ENCODE results near the gene SPA17.
A peak's percentile ranks its signal among the peaks of the same experiment; 100 is the strongest.

The SPA17 gene

GRCh38 chr11:124640666-124641065, 33.0 kb upstream of the SPA17 start:
- Histone ChIP-seq H3K27me3 (ENCODE audit: control insufficient read depth in 3 of 3, insufficient read depth in 3 of 3, low read depth in 1 of 3, low read length in 3 of 3) (no peaks in the 10 kb centered on the region), H3K4me1 (ENCODE audit: control insufficient read depth in 2 of 2, insufficient read depth in 1 of 2, low read depth in 1 of 2, low read length in 2 of 2) (peaks cover 0 to 5% of the 10 kb centered on the region in 2 donors), H3K4me3 (ENCODE audit: low read length in 2 of 2) (no peak overlapping the region), H3K79me1 (ENCODE audit: low read depth, low read length) (no peaks in the 10 kb centered on the region), H2BK15ac (ENCODE audit: low read length) (no peak overlapping the region), H3K23ac (ENCODE audit: low read depth, low read length, poor library complexity) (no peak overlapping the region), H3K9me3 (replicated peaks in 1 of 2; ENCODE audit: control insufficient read depth in 2 of 2, insufficient read depth in 1 of 2, low read depth in 1 of 2, low read length in 2 of 2) (peaks cover 4 to 6% of the 10 kb centered on the region in 2 donors), H2AK5ac (ENCODE audit: low read depth, low read length) (no peak overlapping the region), H3K4ac (ENCODE audit: low read length) (no peak overlapping the region), H3K4me2 (ENCODE audit: insufficient read depth, low read length, poor library complexity, severe bottlenecking) (no peak overlapping the region), H3K9ac (ENCODE audit: low read depth, low read length, poor library complexity) (no peak overlapping the region), H2AFZ (ENCODE audit: low read length) (no peak overlapping the region), H4K91ac (ENCODE audit: low read depth, low read length, poor library complexity) (no peak overlapping the region), H4K8ac (ENCODE audit: low read depth, low read length) (no peak overlapping the region), H3K14ac (ENCODE audit: low read length) (no peak overlapping the region), H3K36me3 (replicated peaks in 1 of 2; ENCODE audit: control insufficient read depth in 2 of 2, insufficient read depth in 2 of 2, low read length in 2 of 2) (peaks cover 1 to 42% of the 10 kb centered on the region in 2 donors), H3K27ac (replicated peaks; ENCODE audit: low read length) (no peak overlapping the region), H3K18ac (ENCODE audit: low read length) (no peak overlapping the region), H2BK12ac (ENCODE audit: low read length) (no peak overlapping the region), H2BK120ac (ENCODE audit: low read depth, low read length) (no peak overlapping the region), H2BK5ac (ENCODE audit: low read length) (no peak overlapping the region)
- WGBS, 2 donors (ENCODE audit: extremely low coverage in 2 of 2, insufficient read length in 2 of 2, insufficient replicate concordance in 1 of 2), result no CpG with 5 or more reads among the region's 5 CpGs
- DNase-seq (ENCODE audit: low spot score), result no peak

GRCh38 chr11:124642628-124643027, 31.1 kb upstream of the SPA17 start:
- Histone ChIP-seq H3K27me3 (ENCODE audit: control insufficient read depth in 3 of 3, insufficient read depth in 3 of 3, low read depth in 1 of 3, low read length in 3 of 3) (no peaks in the 10 kb centered on the region), H2BK12ac (ENCODE audit: low read length) (no peak overlapping the region), H4K8ac (ENCODE audit: low read depth, low read length) (no peak overlapping the region), H3K14ac (ENCODE audit: low read length) (no peak overlapping the region), H3K36me3 (replicated peaks in 1 of 2; ENCODE audit: control insufficient read depth in 2 of 2, insufficient read depth in 2 of 2, low read length in 2 of 2) (peaks cover 0 to 23% of the 10 kb centered on the region in 2 donors), H3K4me2 (ENCODE audit: insufficient read depth, low read length, poor library complexity, severe bottlenecking) (no peak overlapping the region), H3K4ac (ENCODE audit: low read length) (no peak overlapping the region), H3K18ac (ENCODE audit: low read length) (no peak overlapping the region), H2BK5ac (ENCODE audit: low read length) (no peak overlapping the region), H4K91ac (ENCODE audit: low read depth, low read length, poor library complexity) (no peak overlapping the region), H3K9ac (ENCODE audit: low read depth, low read length, poor library complexity) (no peak overlapping the region), H3K27ac (replicated peaks; ENCODE audit: low read length) (no peak overlapping the region), H2AFZ (ENCODE audit: low read length) (no peak overlapping the region), H3K23ac (ENCODE audit: low read depth, low read length, poor library complexity) (no peak overlapping the region), H3K4me3 (ENCODE audit: low read length in 2 of 2) (no peak overlapping the region), H2BK15ac (ENCODE audit: low read length) (no peak overlapping the region), H2BK120ac (ENCODE audit: low read depth, low read length) (no peak overlapping the region), H2AK5ac (ENCODE audit: low read depth, low read length) (no peak overlapping the region), H3K9me3 (replicated peaks in 1 of 2; ENCODE audit: control insufficient read depth in 2 of 2, insufficient read depth in 1 of 2, low read depth in 1 of 2, low read length in 2 of 2) (peaks cover 4 to 6% of the 10 kb centered on the region in 2 donors), H3K79me1 (ENCODE audit: low read depth, low read length) (no peaks in the 10 kb centered on the region), H3K4me1 (ENCODE audit: control insufficient read depth in 2 of 2, insufficient read depth in 1 of 2, low read depth in 1 of 2, low read length in 2 of 2) (peaks cover 0 to 5% of the 10 kb centered on the region in 2 donors)
- WGBS, 2 donors (ENCODE audit: extremely low coverage in 2 of 2, insufficient read length in 2 of 2, insufficient replicate concordance in 1 of 2), result no CpG with 5 or more reads among the region's 3 CpGs
- no peak for DNase-seq (ENCODE audit: low spot score)

GRCh38 chr11:124643042-124643604, 30.6 kb upstream of the SPA17 start:
- Histone ChIP-seq H4K91ac (ENCODE audit: low read depth, low read length, poor library complexity) (no peak overlapping the region), H3K4me1 (ENCODE audit: control insufficient read depth in 2 of 2, insufficient read depth in 1 of 2, low read depth in 1 of 2, low read length in 2 of 2) (peaks cover 0 to 5% of the 10 kb centered on the region in 2 donors), H3K4me2 (ENCODE audit: insufficient read depth, low read length, poor library complexity, severe bottlenecking) (no peak overlapping the region), H2AK5ac (ENCODE audit: low read depth, low read length) (no peak overlapping the region), H3K27me3 (ENCODE audit: control insufficient read depth in 3 of 3, insufficient read depth in 3 of 3, low read depth in 1 of 3, low read length in 3 of 3) (no peaks in the 10 kb centered on the region), H2AFZ (ENCODE audit: low read length) (no peak overlapping the region), H4K8ac (ENCODE audit: low read depth, low read length) (no peak overlapping the region), H3K14ac (ENCODE audit: low read length) (no peak overlapping the region), H3K9ac (ENCODE audit: low read depth, low read length, poor library complexity) (no peak overlapping the region), H3K18ac (ENCODE audit: low read length) (no peak overlapping the region), H3K23ac (ENCODE audit: low read depth, low read length, poor library complexity) (no peak overlapping the region), H3K4ac (ENCODE audit: low read length) (no peak overlapping the region), H2BK12ac (ENCODE audit: low read length) (no peak overlapping the region), H2BK15ac (ENCODE audit: low read length) (no peak overlapping the region), H3K27ac (replicated peaks; ENCODE audit: low read length) (no peak overlapping the region), H3K9me3 (replicated peaks in 1 of 2; ENCODE audit: control insufficient read depth in 2 of 2, insufficient read depth in 1 of 2, low read depth in 1 of 2, low read length in 2 of 2) (peaks cover 4 to 6% of the 10 kb centered on the region in 2 donors), H3K79me1 (ENCODE audit: low read depth, low read length) (no peaks in the 10 kb centered on the region), H2BK120ac (ENCODE audit: low read depth, low read length) (no peak overlapping the region), H2BK5ac (ENCODE audit: low read length) (no peak overlapping the region), H3K36me3 (replicated peaks in 1 of 2; ENCODE audit: control insufficient read depth in 2 of 2, insufficient read depth in 2 of 2, low read length in 2 of 2) (peaks cover 0 to 18% of the 10 kb centered on the region in 2 donors), H3K4me3 (ENCODE audit: low read length in 2 of 2) (no peak overlapping the region)
- no peak for DNase-seq (ENCODE audit: low spot score)
- WGBS, 2 donors (ENCODE audit: extremely low coverage in 2 of 2, insufficient read length in 2 of 2, insufficient replicate concordance in 1 of 2), result no CpG with 5 or more reads among the region's 10 CpGs

GRCh38 chr11:124643605-124644425, 29.9 kb upstream of the SPA17 start:
- H3K27ac ChIP-seq (replicated peaks; ENCODE audit: low read length), result no peak overlapping the region
- H3K36me3 ChIP-seq (replicated peaks in 1 of 2; ENCODE audit: control insufficient read depth in 2 of 2, insufficient read depth in 2 of 2, low read length in 2 of 2), result peaks cover 0 to 12% of the 10 kb centered on the region in 2 donors
- no peak overlapping the region for H2AK5ac ChIP-seq (ENCODE audit: low read depth, low read length)
- H3K14ac ChIP-seq (ENCODE audit: low read length), result no peak overlapping the region
- H3K23ac ChIP-seq (ENCODE audit: low read depth, low read length, poor library complexity), result no peak overlapping the region
- no peak overlapping the region for H3K4me2 ChIP-seq (ENCODE audit: insufficient read depth, low read length, poor library complexity, severe bottlenecking)
- no peak overlapping the region for H3K4ac ChIP-seq (ENCODE audit: low read length)
- H3K79me1 ChIP-seq (ENCODE audit: low read depth, low read length), result no peaks in the 10 kb centered on the region
- H3K9me3 ChIP-seq (replicated peaks in 1 of 2; ENCODE audit: control insufficient read depth in 2 of 2, insufficient read depth in 1 of 2, low read depth in 1 of 2, low read length in 2 of 2), result peaks cover 4 to 6% of the 10 kb centered on the region in 2 donors
- peak overlapping the region; percentile 67 for H2AFZ ChIP-seq (ENCODE audit: low read length)
- no peak overlapping the region for H3K18ac ChIP-seq (ENCODE audit: low read length)
- no peak overlapping the region for H2BK15ac ChIP-seq (ENCODE audit: low read length)
- DNase-seq (ENCODE audit: low spot score), result no peak
- no CpG with 5 or more reads among the region's 3 CpGs for WGBS, 2 donors (ENCODE audit: extremely low coverage in 2 of 2, insufficient read length in 2 of 2, insufficient replicate concordance in 1 of 2)
- H2BK12ac ChIP-seq (ENCODE audit: low read length), result no peak overlapping the region
- no peak overlapping the region for H4K91ac ChIP-seq (ENCODE audit: low read depth, low read length, poor library complexity)
- no peak overlapping the region for H3K9ac ChIP-seq (ENCODE audit: low read depth, low read length, poor library complexity)
- no peaks in the 10 kb centered on the region for H3K27me3 ChIP-seq (ENCODE audit: control insufficient read depth in 3 of 3, insufficient read depth in 3 of 3, low read depth in 1 of 3, low read length in 3 of 3)
- no peak overlapping the region for H4K8ac ChIP-seq (ENCODE audit: low read depth, low read length)
- H2BK5ac ChIP-seq (ENCODE audit: low read length), result no peak overlapping the region
- no peak overlapping the region for H2BK120ac ChIP-seq (ENCODE audit: low read depth, low read length)
- peaks cover 0 to 5% of the 10 kb centered on the region in 2 donors for H3K4me1 ChIP-seq (ENCODE audit: control insufficient read depth in 2 of 2, insufficient read depth in 1 of 2, low read depth in 1 of 2, low read length in 2 of 2)
- H3K4me3 ChIP-seq (ENCODE audit: low read length in 2 of 2), result no peak overlapping the region
